Right lobe of liver (tissue), 6 donors: ENCODE results near the gene CTRB2. TPM values are rescaled to one million over a fixed set of nuclear protein-coding genes. Genes with fewer than 3 reads are reported as not detected.
A peak's percentile ranks its signal among the peaks of the same experiment; 100 is the strongest.

Experiments used
- ATAC-seq, 4 donors: fragments of 200-7000 bp; cut with Tn5 transposase; one replicate each; pipeline ENCODE4 v1.9.1; 2020; ENCODE audit warnings: mild to moderate bottlenecking in 4 of 4, moderate library complexity in 4 of 4
- DNase-seq, 3 donors: peaks; one replicate each; pipeline ENCODE4 v3.0.0-alpha.2; 2020
- H3K27ac ChIP-seq, 3 donors: fragments of 200-600 bp; one replicate each; pipeline ENCODE4 v1.8.0; 2022
- H3K27me3 ChIP-seq, 2 donors: fragments of 200-600 bp; one replicate each; pipeline ENCODE4 v1.8.0; 2022
- H3K36me3 ChIP-seq, 4 donors: fragments of 200-600 bp; sonication (generic) in 1 of 4; one replicate each; pipeline versions ENCODE4 v1.5.1 to v1.8.0; 2017 to 2022; ENCODE audit warnings: control low read depth in 1 of 4
- H3K4me1 ChIP-seq, 4 donors: fragments of 200-600 bp; sonication (generic) in 1 of 4; one replicate each; pipeline versions ENCODE4 v1.5.1 to v1.8.0; 2017 to 2022; ENCODE audit warnings: control low read depth in 1 of 4
- H3K4me3 ChIP-seq, 3 donors: fragments of 200-600 bp; one replicate each; pipeline ENCODE4 v1.8.0; 2022
- H3K9me3 ChIP-seq, 4 donors: fragments of 200-600 bp; sonication (generic) in 1 of 4; one replicate each; pipeline versions ENCODE4 v1.5.1 to v1.8.0; 2017 to 2022; ENCODE audit warnings: control low read depth in 1 of 4
- CTCF ChIP-seq, 4 donors: fragments of 200-600 bp in 3 of 4; fragments of 450-650 bp in 1 of 4; IDR thresholded peaks; one replicate each; pipeline versions ENCODE4 v1.5.1 to v1.8.0; 2016 to 2022; ENCODE audit warnings: antibody characterized with exemption in 4 of 4, mild to moderate bottlenecking in 2 of 4
- POLR2A ChIP-seq: fragments of 450-650 bp; IDR thresholded peaks from one replicate; pipeline ENCODE4 v1.6.1; 2017; ENCODE audit warnings: antibody characterized with exemption, mild to moderate bottlenecking
- WGBS: methylation state at CpG from one replicate; pipeline ENCODE4 v1.1.6; 2018; ENCODE audit warnings: low coverage, low lambda C conversion rate; ENCODE audit not compliant: insufficient coverage; ENCODE audit errors: missing lambda C conversion rate; 5-methylcytosine and 5-hydroxymethylcytosine counted together
- intact Hi-C, 2 donors: fragments of 100-400 bp; cut with DNase I; formaldehyde crosslinking; loops; one replicate each; pipeline versions ENCODE4 v1.11.2 to v1.14.1; 2022
- total RNA-seq, 6 experiments: library from RNA; depleted of rRNA in 2 of 6; stranded (reverse); fragments of >200 nt in 2 of 6; fragmentation: NEBNext Ultra II Directional in 3 of 6; extraction: Animal tissue kit (Norgen Biotek cat#: 25700) in 3 of 6; gene quantifications; one replicate each; pipeline versions ENCODE4 v1.1.0 to v1.2.4, GENCODE V29; 2016 to 2023
- donor health status: DM: no; HTN: yes; CAD: no.
- donor health status: DM: no; HTN: no; CAD: no.
- donor health status: DM: no; HTN: no; CAD: no.
- donor health status: DM: no; HTN: yes; CAD: no.
- donor health status: DM: no; HTN: yes; CAD: no.

Gene CTRB2
- total RNA-seq, 6 experiments from 2014 or later = not detected

GRCh38 chr16:75222271-75222783 lies 15.4 kb upstream of the CTRB2 start:
- Histone ChIP-seq H3K4me1 (no peaks in the 10 kb centered on the region), H3K27me3 (no peaks in the 10 kb centered on the region), H3K9me3 (no peaks in the 10 kb centered on the region), H3K36me3 (no peaks in the 10 kb centered on the region), H3K4me3 (no peak overlapping the region), H3K27ac (no peak overlapping the region)
- WGBS = 40% methylated on average over 1 of the region's 16 CpGs
- peak in 1 of 4 donors; percentile 12 for ATAC-seq
- TF ChIP-seq CTCF (IDR thresholded peaks at IDR 0.05) (no peak), POLR2A (no peak)
- intact Hi-C loops = no loop called here
- DNase-seq = no peak

GRCh38 chr16:75219838-75220237 lies 12.9 kb upstream of the CTRB2 start:
- Histone ChIP-seq H3K4me3 (no peak overlapping the region), H3K27ac (no peak overlapping the region), H3K4me1 (no peaks in the 10 kb centered on the region), H3K36me3 (no peaks in the 10 kb centered on the region), H3K9me3 (no peaks in the 10 kb centered on the region), H3K27me3 (no peaks in the 10 kb centered on the region)
- 58% methylated on average over 5 of the region's 5 CpGs for WGBS
- ATAC-seq = no peak
- no peak for DNase-seq
- intact Hi-C loops = no loop called here
- TF ChIP-seq POLR2A = no peak
- no peak for TF ChIP-seq CTCF (IDR thresholded peaks at IDR 0.05)

GRCh38 chr16:75219088-75219487 lies 12.1 kb upstream of the CTRB2 start:
- ATAC-seq = no peak
- H3K36me3 ChIP-seq = no peaks in the 10 kb centered on the region
- TF ChIP-seq POLR2A (no peak), CTCF (IDR thresholded peaks at IDR 0.05) (no peak)
- H3K27ac ChIP-seq = no peak overlapping the region
- intact Hi-C loops = no loop called here
- H3K4me3 ChIP-seq = no peak overlapping the region
- whole genome bisulfite sequencing = 78% methylated on average over 4 of the region's 4 CpGs
- H3K9me3 ChIP-seq = no peaks in the 10 kb centered on the region
- no peaks in the 10 kb centered on the region for H3K27me3 ChIP-seq
- no peaks in the 10 kb centered on the region for H3K4me1 ChIP-seq
- no peak for DNase-seq

- Histone ChIP-seq H3K4me1 (no peaks in the 10 kb centered on the region), H3K9me3 (no peaks in the 10 kb centered on the region), H3K36me3 (no peaks in the 10 kb centered on the region), H3K27me3 (no peaks in the 10 kb centered on the region), H3K4me3 (no peak within 1 kb of the TSS), H3K27ac (no peak within 1 kb of the TSS)
- 70% methylated on average over 3 of the region's 19 CpGs for WGBS
- ATAC-seq (no peak), DNase-seq (no peak)
- intact Hi-C loops = no loop called here
- TF ChIP-seq CTCF (IDR thresholded peaks at IDR 0.05) (no peak), POLR2A (no peak)
Observed at GRCh38 chr16:75218256-75219076, 11.5 kb upstream of the CTRB2 start, which contains the start of gene CTRB1. Gene CTRB1 (plus strand): TSS chr16:75218988. CDS start chr16:75219008, 20 bp downstream.
